SK-N-MC (cell line): ENCODE results near the gene AOPEP.

Experiments used
- DNase-seq: peaks from one replicate; pipeline ENCODE4 v3.0.0-alpha.2; 2011; ENCODE audit warnings: low read depth, low spot score
- H3K27ac ChIP-seq: fragments of 200-600 bp; sonication (generic); 2 replicates; pipeline ENCODE4 v1.5.1; 2016; ENCODE audit warnings: mixed run types
- H3K36me3 ChIP-seq: fragments of 200-600 bp; sonication (generic); 2 replicates; pipeline ENCODE4 v1.6.1; 2017; ENCODE audit warnings: antibody characterized with exemption, low read length, mixed read lengths; ENCODE audit not compliant: insufficient read depth
- H3K4me3 ChIP-seq: fragments of 200-600 bp; sonication (generic); 2 replicates; pipeline ENCODE4 v1.5.1; 2016
- H3K9ac ChIP-seq: fragments of 200-600 bp; sonication (generic); 2 replicates; pipeline ENCODE4 v1.8.0; 2017; ENCODE audit warnings: mixed run types, mixed read lengths; ENCODE audit not compliant: insufficient read length
- H3K9me3 ChIP-seq: fragments of 200-600 bp; sonication (generic); 2 replicates; pipeline ENCODE4 v1.6.1; 2017; ENCODE audit warnings: low read depth, mild to moderate bottlenecking, antibody characterized with exemption, low read length, moderate library complexity, mixed read lengths
- EZH2 ChIP-seq: fragments of 200-600 bp; sonication (generic); IDR thresholded peaks from one replicate; pipeline ENCODE4 v1.6.1; 2017; ENCODE audit warnings: antibody characterized with exemption
- FOXP2 ChIP-seq: optimal IDR thresholded peaks from 2 replicates; pipeline ENCODE3; 2011; ENCODE audit warnings: mild to moderate bottlenecking, moderate library complexity; ENCODE audit not compliant: insufficient read depth; ENCODE audit errors: extremely low read length, control extremely low read depth
- POLR2AphosphoS5 ChIP-seq: IDR thresholded peaks from 2 replicates; pipeline ENCODE4 v1.6.1; 2012; ENCODE audit warnings: mild to moderate bottlenecking, low read depth, low read length, borderline replicate concordance

AOPEP gene

GRCh38 chr9:94866770-94867169, 140.3 kb downstream of the AOPEP start:
- TF ChIP-seq EZH2 (no peak), POLR2AphosphoS5 (no peak), FOXP2 (no peak)
- no peak for DNase-seq
- Histone ChIP-seq H3K9ac (no peak overlapping the region), H3K27ac (peak overlapping the region; percentile 90), H3K36me3 (no peaks in the 10 kb centered on the region), H3K9me3 (no peaks in the 10 kb centered on the region), H3K4me3 (0 out of 2 replicates have a peak overlapping the region, but pooled peaks have one; percentile 16)

- no peaks in the 10 kb centered on the region for H3K9me3 ChIP-seq
- TF ChIP-seq POLR2AphosphoS5 (no peak), FOXP2 (no peak), EZH2 (no peak)
- H3K9ac ChIP-seq: no peak overlapping the region
- DNase-seq: no peak
- H3K36me3 ChIP-seq: no peaks in the 10 kb centered on the region
- peak overlapping the region; percentile 90 for H3K27ac ChIP-seq
- H3K4me3 ChIP-seq: no peak overlapping the region
Observed at GRCh38 chr9:94867281-94867841, 140.9 kb downstream of the AOPEP start.

- TF ChIP-seq EZH2: no peak
- no peak for TF ChIP-seq POLR2AphosphoS5
- TF ChIP-seq FOXP2: no peak
- Histone ChIP-seq H3K9ac (no peak overlapping the region), H3K27ac (peak overlapping the region; percentile 90), H3K36me3 (no peaks in the 10 kb centered on the region), H3K9me3 (no peaks in the 10 kb centered on the region), H3K4me3 (no peak overlapping the region)
- no peak for DNase-seq
Observed at GRCh38 chr9:94867842-94868312, 141.4 kb downstream of the AOPEP start.

GRCh38 chr9:94868464-94868863, 142.0 kb downstream of the AOPEP start:
- no peak overlapping the region for H3K9ac ChIP-seq
- no peak overlapping the region for H3K27ac ChIP-seq

GRCh38 chr9:94869415-94869843, 142.9 kb downstream of the AOPEP start:
- no peaks in the 10 kb centered on the region for H3K9me3 ChIP-seq
- TF ChIP-seq FOXP2 (no peak), EZH2 (no peak), POLR2AphosphoS5 (no peak)
- no peak for DNase-seq
- no peak overlapping the region for H3K9ac ChIP-seq
- H3K4me3 ChIP-seq: no peak overlapping the region
- H3K36me3 ChIP-seq: no peaks in the 10 kb centered on the region
- peak overlapping the region; percentile 26; the same call in 1 of the 2 replicates for H3K27ac ChIP-seq

More at GRCh38 chr9:94868464-94868863, 142.0 kb downstream of the AOPEP start:
- DNase-seq: no peak
- H3K9me3 ChIP-seq: no peaks in the 10 kb centered on the region
- TF ChIP-seq EZH2 (no peak), FOXP2 (no peak), POLR2AphosphoS5 (no peak)
- no peaks in the 10 kb centered on the region for H3K36me3 ChIP-seq
- H3K4me3 ChIP-seq: no peak overlapping the region

- no peak overlapping the region for H3K27ac ChIP-seq
- no peaks in the 10 kb centered on the region for H3K9me3 ChIP-seq
- no peak overlapping the region for H3K4me3 ChIP-seq
- no peak overlapping the region for H3K9ac ChIP-seq
- no peak for TF ChIP-seq EZH2
- no peak for TF ChIP-seq FOXP2
- TF ChIP-seq POLR2AphosphoS5: no peak
- H3K36me3 ChIP-seq: no peaks in the 10 kb centered on the region
- DNase-seq: no peak
Observed at GRCh38 chr9:94870465-94870792, 143.9 kb downstream of the AOPEP start.

GRCh38 chr9:94870793-94871558, 144.5 kb downstream of the AOPEP start:
- Histone ChIP-seq H3K4me3 (no peak overlapping the region), H3K36me3 (no peaks in the 10 kb centered on the region), H3K27ac (no peak overlapping the region), H3K9ac (no peak overlapping the region), H3K9me3 (no peaks in the 10 kb centered on the region)
- TF ChIP-seq POLR2AphosphoS5: no peak
- TF ChIP-seq FOXP2: no peak
- TF ChIP-seq EZH2: no peak
- no peak for DNase-seq

- Histone ChIP-seq H3K9me3 (no peaks in the 10 kb centered on the region), H3K9ac (no peak overlapping the region), H3K27ac (no peak overlapping the region), H3K36me3 (no peaks in the 10 kb centered on the region), H3K4me3 (no peak overlapping the region)
- no peak for TF ChIP-seq POLR2AphosphoS5
- DNase-seq: no peak
Observed at GRCh38 chr9:94872083-94872833, 145.8 kb downstream of the AOPEP start.
